ENCODE results near the gene SEMA4A.
A peak's percentile ranks its signal among the peaks of the same experiment; 100 is the strongest.
"Not testable (repeated sequence)": the region's sequence is repeated elsewhere in the genome, so short reads cannot be mapped to it uniquely, and the experiment has no call there.

The SEMA4A gene

DNA sequence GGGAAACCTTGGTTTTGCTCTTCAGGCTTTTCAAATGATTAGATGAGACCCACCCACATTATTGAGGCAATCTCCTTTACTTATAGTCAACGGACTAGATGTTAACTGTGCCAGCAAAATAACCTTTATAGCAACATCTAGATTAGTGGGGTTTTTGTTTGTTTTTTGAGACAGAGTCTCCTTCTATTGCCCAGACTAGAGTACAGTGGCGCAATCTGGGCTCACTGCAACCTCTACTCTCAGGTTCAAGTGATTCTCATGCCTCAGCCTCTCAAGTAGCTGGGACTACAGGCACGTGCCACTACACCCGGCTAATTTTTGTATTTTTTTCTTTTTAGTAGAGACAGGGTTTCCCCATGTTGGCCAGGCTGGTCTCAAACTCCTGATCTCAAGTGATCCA lies 36.9 kb downstream of the SEMA4A start:
- DNase-seq = not testable (repeated sequence)

DNA sequence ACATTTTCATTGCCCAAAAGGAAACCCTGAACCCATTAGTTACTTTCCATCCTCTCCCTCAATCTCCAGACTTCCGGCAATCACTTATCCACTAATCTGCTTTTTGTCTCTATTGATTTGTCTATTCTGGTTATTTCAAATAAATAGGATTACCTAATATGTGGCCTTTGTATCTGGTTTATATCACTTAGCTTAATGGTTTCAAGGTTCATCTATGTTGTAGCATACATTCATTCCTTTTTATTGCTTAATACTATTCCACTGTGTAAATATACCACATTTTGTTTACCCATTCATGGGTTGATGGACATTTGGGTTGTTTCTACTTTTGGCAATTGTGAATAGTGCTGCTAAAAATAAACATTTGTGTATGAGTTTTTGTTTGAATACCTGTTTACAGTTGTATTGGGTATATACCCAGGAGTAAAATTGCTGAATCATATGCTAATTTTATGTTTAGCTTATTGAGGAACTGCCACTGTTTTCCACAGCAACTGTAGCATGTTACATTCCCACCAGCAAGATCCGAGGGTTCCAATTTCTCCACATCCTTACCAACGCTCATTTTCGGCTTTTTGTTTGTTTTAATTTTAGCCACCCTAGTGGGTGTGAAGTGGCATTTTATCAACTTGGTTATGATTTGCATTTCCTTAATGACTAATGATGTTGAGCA lies 38.0 kb downstream of the SEMA4A start:
- DNase-seq = no peak

DNA sequence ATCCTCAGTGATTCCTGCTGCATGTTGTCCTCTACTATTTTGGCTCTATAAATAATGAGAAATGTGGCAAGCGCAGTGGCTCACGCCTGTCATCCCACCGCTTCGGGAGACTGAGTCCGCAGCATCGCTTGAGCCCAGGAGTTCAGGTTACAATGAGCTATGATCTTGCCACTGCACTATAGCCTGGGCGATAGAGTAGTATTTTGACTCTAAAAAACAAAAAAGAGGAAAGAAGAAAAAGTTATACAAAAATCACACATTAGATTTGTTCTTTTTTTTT lies 39.8 kb downstream of the SEMA4A start:
- no peak for DNase-seq

DNA sequence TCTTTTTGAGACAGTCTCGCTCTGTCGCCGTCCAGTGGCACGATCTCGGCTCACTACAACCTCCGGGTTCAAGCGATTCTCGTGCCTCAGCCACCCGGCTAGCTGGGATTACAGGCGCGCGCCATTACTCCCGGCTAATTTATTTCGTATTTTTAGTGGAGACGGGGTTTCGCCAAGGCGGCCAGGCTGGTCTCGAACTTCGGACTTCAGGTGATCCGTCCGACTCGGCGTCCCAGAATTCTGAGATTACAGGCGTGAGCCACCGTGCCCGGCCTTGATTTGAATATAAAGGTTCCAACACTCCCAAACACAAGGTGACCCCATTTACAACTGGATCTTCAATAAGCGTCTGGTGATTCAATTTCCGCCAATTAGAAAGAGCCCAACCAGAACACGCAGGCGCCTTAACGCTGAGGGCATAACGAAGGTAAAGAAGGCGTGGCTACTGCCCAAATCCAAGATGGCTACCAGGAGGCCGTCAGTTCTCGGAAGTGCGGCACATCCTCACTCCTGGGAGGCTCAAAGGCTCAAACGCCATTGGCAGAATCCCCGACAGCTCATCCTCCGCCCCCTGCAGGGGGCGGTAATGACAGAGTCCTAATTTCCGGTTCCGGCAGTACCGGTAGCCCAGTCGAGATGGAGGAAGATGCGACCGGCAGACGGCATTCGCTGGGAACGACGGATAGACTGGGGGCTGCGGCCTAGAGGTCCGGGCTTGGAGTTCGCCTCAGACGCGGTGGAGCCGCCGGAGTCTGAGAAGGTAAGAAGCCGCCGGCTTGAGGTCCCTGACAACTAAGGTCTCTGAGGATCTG lies 40.3 kb downstream of the SEMA4A start, which contains the start of gene SLC25A44:
SLC25A44 (plus strand) TSS at position 617 of the 812 bp plus-strand sequence. CDS start 5,744 bp downstream, outside the sequence.
- DNase-seq = peak; percentile 74 to 99 (median 97)

DNA sequence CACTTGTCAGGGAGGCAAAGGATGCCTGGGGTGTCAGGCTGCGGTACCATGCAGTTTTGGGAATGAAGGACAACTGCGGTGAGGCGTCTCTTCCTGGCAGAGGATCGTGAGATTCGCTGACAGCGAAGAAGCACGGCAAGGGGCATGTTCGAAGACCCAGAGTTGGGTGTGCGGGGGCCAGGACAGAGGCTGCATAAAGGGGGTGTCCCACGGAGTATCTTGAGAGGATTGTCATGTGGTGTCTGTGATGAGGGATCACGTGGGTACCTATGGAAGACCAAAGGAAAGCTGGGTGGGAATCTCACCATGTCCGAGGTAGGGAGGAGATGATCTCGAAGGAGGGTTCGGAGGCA lies 40.9 kb downstream of the SEMA4A start:
- DNase-seq = peak in 19 of 58 donors; percentile 19 to 67 (median 51)

DNA sequence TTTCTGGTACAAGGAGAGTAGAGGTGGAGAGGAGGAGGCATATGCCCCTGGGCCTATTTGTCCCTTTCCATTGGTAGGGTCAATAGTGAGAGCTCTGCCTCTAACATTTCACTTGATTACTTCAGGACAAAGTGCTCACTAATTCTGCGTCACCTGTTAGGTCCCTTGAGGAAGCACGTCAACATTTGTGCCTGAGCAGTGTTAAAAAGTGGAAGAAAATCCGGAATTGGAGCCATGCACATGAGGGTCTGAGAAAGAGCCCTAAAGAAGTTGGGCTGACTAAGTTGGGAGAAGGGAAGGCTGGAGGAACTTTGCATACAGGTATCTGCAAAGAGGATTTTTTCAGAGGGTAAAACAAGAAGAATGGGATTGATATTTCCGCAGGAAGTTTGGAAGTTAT lies 42.5 kb downstream of the SEMA4A start:
- no peak for DNase-seq

DNA sequence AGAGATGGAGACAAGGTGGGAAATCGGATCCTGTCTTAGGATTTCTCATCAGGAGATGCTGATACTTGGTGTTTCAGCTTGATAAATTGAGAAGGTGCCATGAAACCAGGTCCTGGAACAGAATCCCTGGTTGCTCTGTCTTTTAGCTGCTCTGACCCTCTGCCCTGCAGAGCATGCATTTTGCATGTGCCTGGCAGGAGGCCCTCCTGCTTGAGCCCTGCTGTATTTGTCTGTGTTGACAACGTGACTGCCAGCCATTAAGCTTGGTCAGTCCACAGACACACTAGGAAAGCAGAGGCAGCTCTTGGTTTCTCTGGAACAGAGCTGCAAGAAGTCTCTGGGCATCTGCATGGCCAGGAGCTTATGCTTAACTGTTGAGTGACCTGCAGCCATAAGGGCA lies 43.1 kb downstream of the SEMA4A start:
- no peak for DNase-seq

DNA sequence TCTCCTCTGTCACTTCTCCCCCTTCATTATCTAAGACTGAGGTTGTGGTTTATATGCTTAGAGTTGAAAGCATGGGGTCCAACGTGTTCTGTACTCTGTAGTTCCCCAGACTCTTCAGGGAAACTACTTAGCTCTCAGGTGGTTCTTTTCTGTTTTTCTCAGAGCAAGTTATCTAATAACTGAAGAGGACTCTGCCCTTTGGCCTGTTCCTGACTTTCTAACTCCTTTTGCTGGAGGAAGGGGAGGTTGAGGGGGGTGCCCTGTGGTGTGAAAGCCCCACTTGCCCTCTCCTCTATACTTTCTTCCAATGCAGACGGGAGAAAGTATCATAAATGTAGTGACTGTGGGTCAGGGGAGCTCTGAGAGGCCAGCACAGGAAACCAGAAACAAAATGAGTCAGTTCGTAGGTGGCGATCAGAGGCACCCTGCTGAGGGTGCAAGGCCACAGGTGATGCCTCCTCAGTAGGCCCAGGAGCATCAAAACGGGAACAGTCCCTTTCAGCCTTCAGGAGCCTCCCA lies 45.5 kb downstream of the SEMA4A start:
- DNase-seq = no peak

DNA sequence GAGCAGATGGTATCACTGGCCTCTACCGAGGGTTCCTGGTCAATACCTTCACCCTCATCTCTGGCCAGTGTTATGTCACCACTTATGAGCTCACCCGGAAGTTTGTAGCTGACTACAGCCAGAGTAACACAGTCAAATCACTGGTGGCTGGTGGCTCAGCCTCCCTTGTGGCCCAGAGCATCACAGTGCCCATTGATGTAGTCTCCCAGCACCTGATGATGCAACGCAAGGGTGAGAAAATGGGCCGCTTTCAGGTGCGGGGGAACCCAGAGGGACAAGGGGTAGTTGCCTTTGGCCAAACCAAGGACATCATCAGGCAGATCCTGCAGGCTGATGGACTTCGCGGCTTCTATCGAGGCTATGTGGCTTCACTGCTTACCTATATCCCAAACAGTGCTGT lies 46.7 kb downstream of the SEMA4A start:
- no peak for DNase-seq

DNA sequence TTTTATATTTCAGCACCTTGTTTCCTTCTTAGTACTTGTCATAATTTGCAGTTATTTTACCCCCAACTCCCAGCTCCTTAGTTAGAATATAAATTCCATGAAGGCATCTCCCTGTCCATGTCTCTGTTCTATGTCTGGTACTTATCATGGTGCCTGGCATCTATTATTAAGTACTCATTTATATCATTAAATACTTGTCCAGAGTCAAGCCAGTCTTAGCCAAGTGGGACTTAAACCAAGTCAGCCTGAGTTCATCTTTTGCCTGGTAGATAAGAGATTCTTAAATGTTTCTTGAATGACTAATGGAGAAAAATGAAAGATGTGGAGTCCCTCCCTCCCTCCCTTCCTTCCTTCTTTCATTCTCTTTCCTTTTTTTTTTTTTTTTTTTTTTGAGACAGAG lies 49.9 kb downstream of the SEMA4A start:
- DNase-seq = no peak

DNA sequence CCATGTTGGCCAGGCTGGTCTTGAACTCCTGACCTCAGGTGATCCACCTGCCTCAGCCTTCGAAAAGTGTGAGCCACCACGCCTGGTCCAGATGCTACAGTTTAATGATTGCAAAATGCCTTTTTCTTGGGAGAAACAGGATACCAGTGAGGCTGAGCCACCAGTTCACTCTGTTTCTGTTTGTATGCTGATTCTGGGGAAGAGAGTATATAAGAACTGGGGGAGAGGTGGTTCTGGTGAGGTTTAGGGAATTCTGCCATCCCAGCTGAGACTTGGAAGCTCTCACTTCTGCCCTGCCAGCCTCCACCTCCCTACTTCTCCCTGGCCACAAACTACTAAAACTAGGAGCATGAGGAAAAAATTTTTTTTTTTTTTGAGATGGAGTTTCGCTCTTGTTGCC lies 51.3 kb downstream of the SEMA4A start:
- no peak for DNase-seq

DNA sequence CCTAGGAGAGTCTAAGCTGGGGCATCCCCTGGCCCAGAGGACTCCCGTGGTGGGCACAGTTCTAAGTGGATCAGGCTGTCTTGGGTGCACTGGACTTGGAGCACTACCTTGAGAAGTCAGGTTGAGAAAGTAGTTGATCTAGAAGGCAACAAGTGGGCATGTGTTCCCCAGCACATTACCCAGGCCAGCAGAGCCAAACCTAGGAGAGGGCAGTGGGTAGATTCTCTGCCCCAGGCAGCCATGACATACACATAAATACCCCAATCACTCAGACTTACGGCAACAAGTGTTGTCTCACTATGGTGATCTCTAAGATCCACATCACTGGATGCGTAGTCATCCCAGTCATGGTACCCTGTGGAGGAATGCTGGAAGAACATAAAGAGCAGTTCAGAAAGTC lies 57.9 kb downstream of the SEMA4A start:
- no peak for DNase-seq

DNA sequence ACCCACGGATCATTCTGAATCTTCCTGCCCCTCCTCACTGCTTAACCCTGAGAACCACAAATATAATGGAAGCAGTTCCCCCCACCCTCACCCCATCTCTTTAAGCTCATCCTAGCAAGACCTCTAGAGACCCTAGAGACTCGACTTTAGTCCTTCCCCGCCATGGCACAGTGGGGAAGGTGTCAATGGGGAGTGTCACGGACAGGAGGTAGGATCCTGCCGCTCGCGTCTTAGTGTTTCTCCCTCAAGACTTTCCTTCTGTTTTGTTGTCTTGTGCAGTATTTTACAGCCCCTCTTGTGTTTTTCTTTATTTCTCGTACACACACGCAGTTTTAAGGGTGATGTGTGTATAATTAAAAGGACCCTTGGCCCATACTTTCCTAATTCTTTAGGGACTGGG lies 58.7 kb downstream of the SEMA4A start:
- DNase-seq = no peak

DNA sequence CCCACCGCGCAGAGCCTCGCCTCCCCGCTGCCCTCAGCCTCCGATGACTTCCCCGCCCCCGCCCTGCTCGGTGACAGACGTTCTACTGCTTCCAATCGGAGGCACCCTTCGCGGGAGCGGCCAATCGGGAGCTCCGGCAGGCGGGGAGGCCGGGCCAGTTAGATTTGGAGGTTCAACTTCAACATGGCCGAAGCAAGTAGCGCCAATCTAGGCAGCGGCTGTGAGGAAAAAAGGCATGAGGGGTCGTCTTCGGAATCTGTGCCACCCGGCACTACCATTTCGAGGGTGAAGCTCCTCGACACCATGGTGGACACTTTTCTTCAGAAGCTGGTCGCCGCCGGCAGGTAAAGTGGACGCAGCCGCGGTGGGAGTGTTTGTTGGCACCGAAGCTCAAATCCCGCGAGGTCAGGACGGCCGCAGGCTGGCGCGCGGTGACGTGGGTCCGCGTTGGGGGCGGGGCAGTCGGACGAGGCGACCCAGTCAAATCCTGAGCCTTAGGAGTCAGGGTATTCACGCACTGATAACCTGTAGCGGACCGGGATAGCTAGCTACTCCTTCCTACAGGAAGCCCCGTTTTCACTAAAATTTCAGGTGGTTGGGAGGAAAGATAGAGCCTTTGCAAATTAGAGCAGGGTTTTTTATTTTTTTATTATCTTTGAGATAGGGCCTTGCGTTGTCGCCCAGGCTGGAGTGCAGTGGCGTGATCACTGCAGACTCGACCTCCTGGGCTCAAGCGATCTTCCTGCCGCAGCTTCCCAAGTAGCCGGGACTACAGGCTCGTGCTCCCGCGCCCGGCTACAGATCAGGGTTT lies 59.7 kb downstream of the SEMA4A start, which contains the start of gene PMF1:
PMF1 (plus strand) TSS at position 175 of the 811 bp plus-strand sequence; CDS start at position 184, 9 bp downstream.
- peak; percentile 85 to 99 (median 96) for DNase-seq

DNA sequence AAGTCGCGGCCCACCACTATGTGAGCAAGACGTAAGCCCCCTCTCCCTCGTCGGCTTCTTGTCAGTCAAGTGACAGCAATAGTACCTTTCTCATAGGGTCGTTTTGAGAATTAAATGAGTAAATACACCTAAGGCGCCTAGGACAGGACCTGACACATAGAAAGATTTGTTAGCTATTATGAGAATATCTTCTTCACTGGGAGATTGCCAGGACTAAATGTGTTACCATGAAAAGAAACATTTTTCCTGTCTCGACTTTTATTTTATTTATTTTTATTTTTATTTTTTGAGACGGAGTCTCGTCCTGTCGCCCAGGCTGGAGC lies 60.2 kb downstream of the SEMA4A start:
- DNase-seq = no peak

DNA sequence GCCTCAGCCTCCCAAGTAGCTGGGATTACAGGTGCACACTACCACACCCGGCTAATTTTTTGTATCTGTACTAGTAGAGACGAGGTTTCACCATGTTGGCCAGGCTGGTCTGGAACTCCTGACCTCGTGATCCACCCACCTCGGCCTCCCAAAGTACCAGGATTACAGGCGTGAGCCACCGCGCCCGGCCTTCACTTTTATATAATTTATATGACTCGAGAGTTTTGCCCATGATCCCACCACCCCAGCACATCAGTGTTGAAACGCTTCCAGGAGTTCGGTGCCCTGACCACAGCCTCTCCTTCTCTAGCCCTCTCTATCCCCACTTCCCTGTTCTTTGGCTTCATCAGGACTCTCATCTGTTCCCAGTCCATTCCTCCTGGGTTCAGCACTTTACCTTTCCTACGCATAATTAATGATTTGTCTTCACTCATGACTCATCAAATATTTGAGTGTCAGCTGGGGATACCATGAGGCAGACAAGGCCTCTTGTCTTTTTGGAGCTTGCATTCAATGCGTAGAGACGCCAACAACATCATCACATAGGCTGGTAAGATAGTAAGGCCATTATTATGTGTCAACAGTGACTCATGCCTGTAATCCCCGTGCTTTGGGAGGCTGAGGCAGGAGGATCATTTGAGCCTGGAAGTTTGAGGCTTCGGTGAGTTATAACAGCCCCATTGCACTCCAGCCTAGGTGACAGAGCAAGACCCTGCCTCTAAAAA lies 60.8 kb downstream of the SEMA4A start:
- DNase-seq = peak in 1 of 58 donors; percentile 23

DNA sequence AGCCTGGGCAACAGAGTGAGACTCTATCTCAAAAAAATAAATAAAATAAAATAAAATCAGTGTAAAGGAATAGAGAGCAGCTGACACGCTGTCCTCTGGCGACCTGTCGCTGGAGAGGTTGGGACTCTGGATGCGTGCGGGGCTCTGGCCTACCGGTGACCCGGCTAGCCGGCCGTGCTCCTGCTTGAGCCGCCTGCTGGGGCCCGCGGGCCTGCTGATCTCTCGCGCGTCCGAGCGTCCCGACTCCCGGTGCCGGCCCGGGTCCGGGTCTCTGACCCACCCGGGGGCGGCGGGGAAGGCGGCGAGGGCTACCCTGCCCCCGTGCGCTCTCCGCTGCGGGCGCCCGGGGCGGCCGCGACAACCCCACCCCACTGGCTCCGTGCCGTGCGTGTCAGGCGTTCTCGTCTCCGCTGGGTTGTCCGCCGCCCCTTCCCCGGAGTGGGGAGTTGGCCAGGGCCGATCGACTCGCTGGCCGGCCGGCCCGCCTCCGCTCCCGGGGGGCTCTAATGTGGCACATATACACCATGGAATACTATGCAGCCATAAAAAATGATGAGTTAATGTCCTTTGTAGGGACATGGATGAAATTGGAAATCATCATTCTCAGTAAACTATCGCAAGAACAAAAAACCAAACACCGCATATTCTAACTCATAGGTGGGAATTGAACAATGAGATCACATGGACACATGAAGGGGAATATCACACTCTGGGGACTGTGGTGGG lies 63.1 kb downstream of the SEMA4A start:
- DNase-seq = not testable (repeated sequence)

DNA sequence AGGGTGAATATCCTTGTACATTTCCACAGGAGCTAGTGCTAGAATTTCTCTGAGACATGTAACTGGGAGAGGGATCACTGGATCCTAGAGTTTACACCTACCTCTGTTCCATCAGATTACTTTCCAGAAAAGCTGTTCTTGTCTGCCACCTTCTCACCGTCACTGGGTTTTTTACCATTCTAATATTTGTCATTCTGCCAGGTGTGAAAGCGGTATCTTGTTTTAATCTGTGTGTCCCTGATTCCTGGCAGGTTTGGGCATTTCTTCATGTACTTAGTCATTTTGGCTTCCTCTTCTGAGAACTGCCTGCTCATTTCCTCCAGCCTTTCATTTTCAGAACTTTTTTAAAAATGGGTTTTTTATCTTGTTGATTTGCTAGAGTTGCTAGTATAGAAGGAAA lies 64.5 kb downstream of the SEMA4A start:
- DNase-seq = no peak

DNA sequence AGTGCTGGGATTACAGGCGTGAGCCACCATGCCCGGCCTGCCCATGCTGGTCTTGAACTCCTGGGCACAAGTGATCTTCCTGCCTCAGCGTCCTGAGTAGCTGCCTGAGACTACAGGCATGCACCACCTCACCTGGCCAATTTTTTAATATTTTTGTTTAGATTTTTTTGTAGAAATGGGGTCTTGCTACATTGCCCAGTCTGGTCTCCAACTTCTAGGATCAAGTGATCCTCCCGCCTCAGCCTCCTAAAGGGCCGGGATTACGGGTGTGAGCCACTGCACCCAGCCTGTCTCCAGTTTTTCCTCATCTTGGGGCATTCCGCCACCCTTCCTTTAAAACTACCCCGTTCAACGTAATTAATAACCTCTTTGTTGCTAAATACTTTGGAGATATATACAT lies 66.8 kb downstream of the SEMA4A start:
- DNase-seq = no peak

DNA sequence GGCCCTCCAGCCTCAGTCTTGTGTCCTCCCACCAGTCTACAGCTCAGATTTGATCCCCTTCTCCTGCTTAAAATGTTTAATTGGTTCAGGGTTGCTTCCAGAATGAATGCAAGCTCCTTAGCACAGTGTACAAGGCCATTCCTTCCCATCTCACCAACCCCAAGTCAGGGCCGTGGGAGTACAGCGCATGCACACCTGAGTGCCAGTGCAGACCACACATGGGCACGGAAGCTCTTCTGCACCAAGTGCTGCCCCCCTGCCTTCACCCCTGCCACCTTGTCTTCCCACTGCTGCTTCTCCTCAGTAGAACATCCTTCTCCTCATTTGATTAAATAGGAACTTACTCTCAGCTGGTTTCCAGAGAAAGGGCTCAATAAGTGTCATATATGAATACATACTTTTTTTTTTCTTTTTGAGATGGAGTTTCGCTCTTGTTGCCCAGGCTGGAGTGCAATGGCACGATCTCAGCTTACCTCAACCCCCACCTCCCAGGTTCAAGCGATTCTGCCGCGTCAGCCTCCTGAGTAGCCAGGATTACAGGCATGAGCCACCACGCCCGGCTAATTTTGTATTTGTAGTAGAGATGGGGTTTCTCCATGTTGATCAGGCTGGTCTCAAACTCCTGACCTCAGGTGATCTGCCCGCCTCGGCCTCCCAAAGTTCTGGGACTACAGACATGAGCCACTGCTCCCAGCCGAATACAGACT lies 68.8 kb downstream of the SEMA4A start:
- DNase-seq = no peak

Data from anterior cingulate cortex (tissue), 58 donors.